Subcutaneous adipose tissue (tissue), 4 donors: ENCODE measurements around the gene VN1R2. TPM values are rescaled to one million over a fixed set of nuclear protein-coding genes. Genes with fewer than 3 reads are reported as not detected.
"Not testable (repeated sequence)": the region's sequence is repeated elsewhere in the genome, so short reads cannot be mapped to it uniquely, and the experiment has no call there.

Source experiments
- total RNA-seq, 4 donors: library from RNA; depleted of rRNA; stranded (reverse); fragments of >200 nt; gene quantifications; one replicate each; pipeline ENCODE4 v1.1.0, GENCODE V29; 2016
- TF ChIP-seq, protein P1 (sequence below): fragments of 450-650 bp; IDR thresholded peaks from one replicate; pipeline ENCODE4 v1.5.1; 2016; ENCODE audit warnings: low read depth, mild to moderate bottlenecking, control low read depth, antibody characterized with exemption, moderate library complexity

Gene VN1R2
- not detected for total RNA-seq

DNA sequence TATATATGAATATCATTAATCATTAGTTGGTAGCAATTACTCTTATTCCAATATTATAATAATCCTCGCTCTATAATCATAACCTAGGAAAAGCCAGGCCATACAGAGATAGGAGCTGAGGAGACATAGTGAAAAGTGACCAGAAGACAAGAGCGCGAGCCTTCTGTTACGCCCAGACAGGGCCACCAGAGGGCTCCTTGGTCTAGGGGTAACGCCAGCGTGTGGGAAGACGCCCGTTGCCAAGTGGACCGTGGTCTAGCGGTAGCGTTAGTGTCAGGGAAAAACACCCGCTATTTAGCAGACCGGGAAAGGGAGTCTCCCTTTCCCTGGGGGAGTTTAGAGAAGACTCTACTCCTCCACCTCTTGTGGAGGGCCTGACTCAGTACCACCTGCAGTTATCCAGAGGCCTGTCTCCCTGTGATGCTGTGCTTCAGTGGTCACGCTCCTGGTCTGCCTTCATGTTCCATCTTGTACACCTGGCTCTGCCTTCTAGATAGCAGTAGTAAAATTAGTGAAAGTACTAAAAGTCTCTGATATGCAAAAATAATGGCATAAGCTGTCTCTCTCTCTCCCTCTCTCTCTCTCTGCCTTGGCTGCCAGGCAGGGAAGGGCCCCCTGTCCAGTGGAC, at the start of gene VN1R2:
VN1R2 (plus strand) TSS at position 578 of the 628 bp plus-strand sequence. CDS start 84 bp downstream, outside the sequence.
- TF ChIP-seq, protein P1, sequence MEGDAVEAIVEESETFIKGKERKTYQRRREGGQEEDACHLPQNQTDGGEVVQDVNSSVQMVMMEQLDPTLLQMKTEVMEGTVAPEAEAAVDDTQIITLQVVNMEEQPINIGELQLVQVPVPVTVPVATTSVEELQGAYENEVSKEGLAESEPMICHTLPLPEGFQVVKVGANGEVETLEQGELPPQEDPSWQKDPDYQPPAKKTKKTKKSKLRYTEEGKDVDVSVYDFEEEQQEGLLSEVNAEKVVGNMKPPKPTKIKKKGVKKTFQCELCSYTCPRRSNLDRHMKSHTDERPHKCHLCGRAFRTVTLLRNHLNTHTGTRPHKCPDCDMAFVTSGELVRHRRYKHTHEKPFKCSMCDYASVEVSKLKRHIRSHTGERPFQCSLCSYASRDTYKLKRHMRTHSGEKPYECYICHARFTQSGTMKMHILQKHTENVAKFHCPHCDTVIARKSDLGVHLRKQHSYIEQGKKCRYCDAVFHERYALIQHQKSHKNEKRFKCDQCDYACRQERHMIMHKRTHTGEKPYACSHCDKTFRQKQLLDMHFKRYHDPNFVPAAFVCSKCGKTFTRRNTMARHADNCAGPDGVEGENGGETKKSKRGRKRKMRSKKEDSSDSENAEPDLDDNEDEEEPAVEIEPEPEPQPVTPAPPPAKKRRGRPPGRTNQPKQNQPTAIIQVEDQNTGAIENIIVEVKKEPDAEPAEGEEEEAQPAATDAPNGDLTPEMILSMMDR, result not testable (repeated sequence)

DNA sequence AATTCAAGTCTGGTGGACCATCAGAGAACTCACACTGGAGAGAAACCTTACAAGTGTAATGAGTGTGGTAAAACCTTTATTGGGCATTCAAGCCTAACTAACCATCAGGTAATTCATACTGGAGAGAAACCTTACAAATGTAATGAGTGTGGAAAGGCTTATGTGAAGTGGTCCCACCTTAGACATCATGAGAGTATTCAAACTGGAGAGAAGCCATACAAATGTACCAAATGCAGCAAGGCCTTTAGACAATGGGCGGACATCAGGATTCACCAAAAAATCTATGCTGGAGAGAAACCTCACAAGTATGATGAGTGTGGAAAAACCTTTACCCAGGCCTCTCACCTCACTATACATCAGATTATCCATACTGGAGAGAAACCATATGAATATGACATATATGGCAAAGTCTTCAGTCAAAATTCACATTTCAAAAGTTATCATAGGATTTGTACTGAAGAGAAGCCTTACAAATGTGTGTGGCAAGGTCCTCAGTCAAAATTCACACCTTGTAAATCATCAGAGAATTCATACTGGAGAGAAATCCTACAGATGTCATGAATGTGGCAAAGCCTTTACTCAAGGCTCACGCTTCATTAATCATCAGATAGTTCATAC, 45.3 kb upstream of the VN1R2 start:
- TF ChIP-seq, protein P1, result no peak

DNA sequence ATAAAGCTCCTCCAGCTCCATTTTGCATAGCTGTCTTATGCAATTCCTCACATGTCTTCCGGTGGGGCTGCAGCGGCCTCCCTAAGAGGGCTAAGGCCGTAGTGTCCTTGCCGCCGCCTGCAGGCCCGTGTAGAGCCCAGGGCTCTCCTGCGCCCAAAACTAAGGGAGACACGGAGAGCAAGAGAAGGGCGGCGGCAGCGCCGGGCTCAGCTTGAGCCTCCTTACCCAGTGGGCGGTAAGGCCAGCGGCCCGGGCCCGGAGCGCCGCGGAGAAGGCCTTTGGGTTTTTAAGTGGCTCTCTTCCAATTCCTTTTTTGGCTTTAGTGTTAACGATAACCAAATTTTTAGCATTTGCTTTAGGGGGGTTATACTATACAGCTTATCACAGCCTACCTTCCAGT, 33.5 kb upstream of the VN1R2 start:
- TF ChIP-seq, protein P1, result no peak

GRCh38 chr19:53237114-53237777, 20.8 kb upstream of the VN1R2 start:
- TF ChIP-seq, protein P1, result no peak

GRCh38 chr19:53246498-53246897, 11.6 kb upstream of the VN1R2 start:
- TF ChIP-seq, protein P1, result no peak

GRCh38 chr19:53254411-53255341, 3.4 kb upstream of the VN1R2 start, which contains the start of gene ZNF677:
TSS of gene ZNF677 (minus strand) at chr19:53254873. CDS start at chr19:53251550, 3,323 bp downstream.
- TF ChIP-seq, protein P1, result no peak
